ENCODE results near the gene PSMD9. TPM values are rescaled to one million over a fixed set of nuclear protein-coding genes. Genes with fewer than 3 reads are reported as not detected.

Gene PSMD9
- total and polyA plus RNA-seq, 10 of the 15 experiments (the other 5 are each of a cell fraction or from before 2014, with no cell fraction given) = 14.6 to 152 (median 58.1) TPM

- TF ChIP-seq EZH2 (IDR thresholded peaks at IDR 0.05; ENCODE audit: borderline replicate concordance, control insufficient read depth, low read depth, low read length) (no peak), NFYB (IDR thresholded peaks at IDR 0.05; ENCODE audit: insufficient read depth, low read depth, low read length) (no peak), NR2F1 (conservative IDR thresholded peaks at IDR 0.05) (0 out of 2 replicates have a peak, but pooled peaks have one; percentile 25), ASH2L (IDR thresholded peaks at IDR 0.05; ENCODE audit: borderline replicate concordance, low read depth) (no peak), CREM (IDR thresholded peaks at IDR 0.05; ENCODE audit: low read depth) (0 out of 2 replicates have a peak, but pooled peaks have one; percentile 24), SMAD5 (IDR thresholded peaks at IDR 0.05; ENCODE audit: low read depth) (no peak), SRF (IDR thresholded peaks at IDR 0.05; ENCODE audit: low read depth in 2 of 2, low read length in 2 of 2) (0 out of 4 replicates have a peak, but pooled peaks of 1 of the 2 experiments have one; percentile 46), HDAC2 (IDR thresholded peaks at IDR 0.05) (no peak), PAX8 (IDR thresholded peaks at IDR 0.05) (no peak), E2F8 (IDR thresholded peaks at IDR 0.05; ENCODE audit: low read depth, partially characterized antibody) (no peak), CBX3 (IDR thresholded peaks at IDR 0.05; ENCODE audit: borderline replicate concordance, low read depth) (no peak), STAT3 (IDR thresholded peaks at IDR 0.05; ENCODE audit: low read depth, low read length) (no peak), RELB (IDR thresholded peaks at IDR 0.05; ENCODE audit: low read depth) (peak; percentile 89), CEBPZ (IDR thresholded peaks at IDR 0.05; ENCODE audit: low read depth, low read length) (no peak), SMC3 (IDR thresholded peaks at IDR 0.05; ENCODE audit: borderline replicate concordance, low read length) (no peak), STAT1 (conservative IDR thresholded peaks at IDR 0.05) (no peak), SIN3A (IDR thresholded peaks at IDR 0.05; ENCODE audit: low read depth, low read length) (no peak), ZNF24 (IDR thresholded peaks at IDR 0.05) (no peak), SUPT20H (IDR thresholded peaks at IDR 0.05; ENCODE audit: borderline replicate concordance, control insufficient read depth, low read depth, low read length) (no peak), RAD21 (IDR thresholded peaks at IDR 0.05; ENCODE audit: insufficient read depth, low read depth, low read length) (no peak), IKZF2 (IDR thresholded peaks at IDR 0.05) (peak; percentile 98 to 99), MXI1 (IDR thresholded peaks at IDR 0.05; ENCODE audit: low read depth, low read length) (0 out of 2 replicates have a peak, but pooled peaks have one; percentile 18), RB1 (IDR thresholded peaks at IDR 0.05; ENCODE audit: borderline replicate concordance) (no peak), TBL1XR1 (IDR thresholded peaks at IDR 0.05; ENCODE audit: low read depth, low read length) (no peak)
Measured at GRCh38 chr12:121926874-121927706, 38.5 kb downstream of the PSMD9 start (continued).

Measured in GM12878 (cell line).